ENCODE data around the gene PITX1. TPM values are rescaled to one million over a fixed set of nuclear protein-coding genes. Genes with fewer than 3 reads are reported as not detected.
"Not testable (repeated sequence)": the region's sequence is repeated elsewhere in the genome, so short reads cannot be mapped to it uniquely, and the experiment has no call there.

Gene PITX1
- total RNA-seq, 1 donor from 2014 or later: 141 TPM

- H3K36me3 ChIP-seq: no peaks in the 10 kb centered on the region
- TF ChIP-seq CTCF (IDR thresholded peaks at IDR 0.05) (no peak), POLR2A (IDR thresholded peaks at IDR 0.05) (no peak), POLR2AphosphoS5 (IDR thresholded peaks at IDR 0.05; ENCODE audit: insufficient read depth in 1 of 2, low read depth in 1 of 2) (no peak)
- H3K27ac ChIP-seq: no peak overlapping the region
- H3K4me3 ChIP-seq: no peak overlapping the region
- no peaks in the 10 kb centered on the region for H3K4me1 ChIP-seq
- H3K27me3 ChIP-seq: no peaks in the 10 kb centered on the region
- intact Hi-C loops (cut with DNase I): no loop called here
- no peak for DNase-seq (ENCODE audit: extremely low spot score in 2 of 2)
- no peaks in the 10 kb centered on the region for H3K9me3 ChIP-seq
Measured at GRCh38 chr5:134997015-134997414, 37.0 kb downstream of the PITX1 start.

GRCh38 chr5:134995850-134996402 lies 38.1 kb downstream of the PITX1 start:
- intact Hi-C loops (cut with DNase I): no loop called here
- no peaks in the 10 kb centered on the region for H3K27me3 ChIP-seq

GRCh38 chr5:134994560-134995156 lies 39.4 kb downstream of the PITX1 start:
- intact Hi-C loops (cut with DNase I): no loop called here
- TF ChIP-seq POLR2AphosphoS5 (IDR thresholded peaks at IDR 0.05; ENCODE audit: insufficient read depth in 1 of 2, low read depth in 1 of 2): no peak
- no peak for TF ChIP-seq CTCF (IDR thresholded peaks at IDR 0.05)
- no peak for TF ChIP-seq POLR2A (IDR thresholded peaks at IDR 0.05)
- H3K4me3 ChIP-seq: no peak overlapping the region
- no peaks in the 10 kb centered on the region for H3K4me1 ChIP-seq
- H3K9me3 ChIP-seq: no peaks in the 10 kb centered on the region
- H3K27ac ChIP-seq: no peak overlapping the region
- H3K36me3 ChIP-seq: no peaks in the 10 kb centered on the region
- H3K27me3 ChIP-seq: no peaks in the 10 kb centered on the region
- DNase-seq (ENCODE audit: extremely low spot score in 2 of 2): no peak

More at GRCh38 chr5:134995850-134996402, 38.1 kb downstream of the PITX1 start:
- DNase-seq (ENCODE audit: extremely low spot score in 2 of 2): no peak
- no peaks in the 10 kb centered on the region for H3K36me3 ChIP-seq
- no peaks in the 10 kb centered on the region for H3K4me1 ChIP-seq
- no peak overlapping the region for H3K27ac ChIP-seq
- TF ChIP-seq POLR2AphosphoS5 (IDR thresholded peaks at IDR 0.05; ENCODE audit: insufficient read depth in 1 of 2, low read depth in 1 of 2): no peak
- no peak for TF ChIP-seq POLR2A (IDR thresholded peaks at IDR 0.05)
- TF ChIP-seq CTCF (IDR thresholded peaks at IDR 0.05): no peak
- no peaks in the 10 kb centered on the region for H3K9me3 ChIP-seq
- no peak overlapping the region for H3K4me3 ChIP-seq

- intact Hi-C loops (cut with DNase I): no loop called here
- Histone ChIP-seq H3K36me3 (no peaks in the 10 kb centered on the region), H3K27ac (no peak overlapping the region), H3K4me1 (no peaks in the 10 kb centered on the region), H3K9me3 (no peaks in the 10 kb centered on the region), H3K27me3 (no peaks in the 10 kb centered on the region), H3K4me3 (no peak overlapping the region)
- TF ChIP-seq CTCF (IDR thresholded peaks at IDR 0.05) (no peak), POLR2A (IDR thresholded peaks at IDR 0.05) (no peak), POLR2AphosphoS5 (IDR thresholded peaks at IDR 0.05; ENCODE audit: insufficient read depth in 1 of 2, low read depth in 1 of 2) (no peak)
- DNase-seq (ENCODE audit: extremely low spot score in 2 of 2): no peak
Measured at GRCh38 chr5:134993161-134993560, 40.9 kb downstream of the PITX1 start.

GRCh38 chr5:134992148-134992547 lies 41.9 kb downstream of the PITX1 start:
- Histone ChIP-seq H3K4me3 (no peak overlapping the region), H3K36me3 (no peaks in the 10 kb centered on the region), H3K9me3 (no peaks in the 10 kb centered on the region), H3K27me3 (no peaks in the 10 kb centered on the region), H3K27ac (no peak overlapping the region), H3K4me1 (no peaks in the 10 kb centered on the region)
- TF ChIP-seq POLR2AphosphoS5 (IDR thresholded peaks at IDR 0.05; ENCODE audit: insufficient read depth in 1 of 2, low read depth in 1 of 2) (no peak), POLR2A (IDR thresholded peaks at IDR 0.05) (no peak), CTCF (IDR thresholded peaks at IDR 0.05) (no peak)
- no peak for DNase-seq (ENCODE audit: extremely low spot score in 2 of 2)
- intact Hi-C loops (cut with DNase I): no loop called here

GRCh38 chr5:134990183-134990582 lies 43.8 kb downstream of the PITX1 start:
- H3K27ac ChIP-seq; DNase-seq (ENCODE audit: extremely low spot score in 2 of 2): not testable (repeated sequence)

More at GRCh38 chr5:134990183-134990582, 43.8 kb downstream of the PITX1 start:
- H3K4me1 ChIP-seq; H3K36me3 ChIP-seq; H3K27me3 ChIP-seq; H3K9me3 ChIP-seq; intact Hi-C loops (cut with DNase I); H3K4me3 ChIP-seq: not testable (repeated sequence)
